ENCODE data around the gene TEX29. TPM values are rescaled to one million over a fixed set of nuclear protein-coding genes. Genes with fewer than 3 reads are reported as not detected.

Gene TEX29
- total and polyA plus RNA-seq, 9 of the 15 experiments (the other 6 are each of a cell fraction or from before 2014, with no cell fraction given): 0.11 TPM; not detected in 7

DNA sequence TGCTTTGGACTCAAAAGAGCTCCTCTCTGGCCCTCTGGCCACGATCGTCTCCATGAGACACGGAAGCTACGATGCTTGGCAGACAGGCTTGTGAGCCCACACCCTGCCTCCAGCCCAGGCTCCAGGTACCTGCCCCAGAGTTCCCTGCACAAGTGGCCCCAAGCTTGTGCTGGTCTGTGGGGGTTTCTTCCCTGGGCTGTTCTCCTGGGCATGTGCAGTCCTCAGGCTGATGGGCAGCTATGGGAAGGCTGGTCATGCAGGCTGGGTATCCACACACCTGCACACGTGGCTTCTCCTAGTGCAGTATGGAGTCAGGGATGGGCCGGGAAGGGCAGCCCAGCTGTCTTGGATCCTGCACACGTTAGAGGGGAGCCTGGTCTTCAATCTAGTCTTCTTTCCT is 43.1 kb downstream of the TEX29 start:
- Histone ChIP-seq H3K36me3 (ENCODE audit: control insufficient read depth, insufficient read depth, low read length) (no peaks in the 10 kb centered on the region), H3K4me2 (ENCODE audit: insufficient read depth, low read length) (no peak overlapping the region), H2AFZ (ENCODE audit: low read depth, low read length) (no peak overlapping the region), H3K4me1 (replicated peaks in 1 of 2; ENCODE audit: control insufficient read depth in 2 of 2, insufficient read depth in 2 of 2, low read length in 2 of 2) (no peaks in the 10 kb centered on the region), H4K20me1 (replicated peaks; ENCODE audit: control insufficient read depth, insufficient read depth, low read length) (no peaks in the 10 kb centered on the region), H3K4me3 (no peak overlapping the region), H3K9ac (ENCODE audit: insufficient read depth in 1 of 2, low read depth in 2 of 2, low read length in 2 of 2) (no peak overlapping the region), H3K27ac (ENCODE audit: extremely low read depth, low read depth, low read length) (no peak overlapping the region), H3K9me1 (ENCODE audit: control insufficient read depth, insufficient read depth, low read length) (no peaks in the 10 kb centered on the region), H3K79me2 (ENCODE audit: control insufficient read depth, insufficient read depth, low read length) (no peaks in the 10 kb centered on the region), H3K9me3 (replicated peaks; ENCODE audit: control insufficient read depth, insufficient read depth, low read depth, low read length) (no peaks in the 10 kb centered on the region), H3K27me3 (ENCODE audit: control insufficient read depth in 2 of 2, insufficient read depth in 2 of 2, low read length in 2 of 2) (peaks cover 0 to 32% of the 10 kb centered on the region in 2 experiments; a peak in 2 of 5 replicates)
- ChIA-PET POLR2A (interaction anchor here (0.6 kb wide), 1 partner anchor 1774 kb away, joined by 3 read pairs; no protein-coding TSS in a partner anchor), CTCF (ENCODE audit: low intra/inter-chr PET ratio) (no interaction called here)
- no peak for ATAC-seq
- intact Hi-C loops (cut with micrococcal nuclease) (no loop called here), in situ Hi-C loops (cut with MboI) (no loop called here)
- no TSS peak for BruUV-seq (replicated peaks)
- DNase-seq (ENCODE audit: extremely low read depth in 1 of 4, low spot score in 3 of 4): no peak
- TF ChIP-seq MTF1 (CRISPR knock-in tag; IDR thresholded peaks at IDR 0.05; ENCODE audit: borderline replicate concordance) (no peak), NCOA4 (IDR thresholded peaks at IDR 0.05; ENCODE audit: partially characterized antibody) (no peak), HNRNPK (IDR thresholded peaks at IDR 0.05; ENCODE audit: low read depth, low read length, poor library complexity, severe bottlenecking) (no peak), ZBTB1 (CRISPR knock-in tag; IDR thresholded peaks at IDR 0.05; ENCODE audit: borderline replicate concordance, low read depth) (no peak), TAF15 (IDR thresholded peaks at IDR 0.05; ENCODE audit: low read depth, low read length) (no peak), MCM5 (IDR thresholded peaks at IDR 0.05; ENCODE audit: low read depth) (no peak), ZNF449 (CRISPR knock-in tag; IDR thresholded peaks at IDR 0.05) (no peak)
- TF ChIP-seq, protein P1, sequence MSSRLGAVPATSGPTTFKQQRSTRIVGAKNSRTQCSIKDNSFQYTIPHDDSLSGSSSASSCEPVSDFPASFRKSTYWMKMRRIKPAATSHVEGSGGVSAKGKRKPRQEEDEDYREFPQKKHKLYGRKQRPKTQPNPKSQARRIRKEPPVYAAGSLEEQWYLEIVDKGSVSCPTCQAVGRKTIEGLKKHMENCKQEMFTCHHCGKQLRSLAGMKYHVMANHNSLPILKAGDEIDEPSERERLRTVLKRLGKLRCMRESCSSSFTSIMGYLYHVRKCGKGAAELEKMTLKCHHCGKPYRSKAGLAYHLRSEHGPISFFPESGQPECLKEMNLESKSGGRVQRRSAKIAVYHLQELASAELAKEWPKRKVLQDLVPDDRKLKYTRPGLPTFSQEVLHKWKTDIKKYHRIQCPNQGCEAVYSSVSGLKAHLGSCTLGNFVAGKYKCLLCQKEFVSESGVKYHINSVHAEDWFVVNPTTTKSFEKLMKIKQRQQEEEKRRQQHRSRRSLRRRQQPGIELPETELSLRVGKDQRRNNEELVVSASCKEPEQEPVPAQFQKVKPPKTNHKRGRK (tag; IDR thresholded peaks at IDR 0.05): no peak
- no peak for FAIRE-seq
- 0% methylated on average over 6 of the region's 7 CpGs for WGBS (ENCODE audit: insufficient coverage, low coverage, missing lambda C conversion rate)

Data from K562 (cell line).